GM19324 (cell line): ENCODE measurements around the gene PRKCA.
"Not testable (repeated sequence)": the region's sequence is repeated elsewhere in the genome, so short reads cannot be mapped to it uniquely, and the experiment has no call there.

Source experiments
- ATAC-seq: cut with Tn5 transposase; IDR thresholded peaks from one replicate; pipeline ENCODE4 v1.9.1; 2021; ENCODE audit warnings: mild to moderate bottlenecking, moderate library complexity; ENCODE audit not compliant: unreplicated experiment, low FRiP score

The PRKCA gene

GRCh38 chr17:66287911-66288310 lies 14.5 kb upstream of the PRKCA start:
- no peak for ATAC-seq

GRCh38 chr17:66290101-66290722 lies 12.2 kb upstream of the PRKCA start:
- ATAC-seq = no peak

- no peak for ATAC-seq
Measured at GRCh38 chr17:66292353-66292752, 10.1 kb upstream of the PRKCA start.

- ATAC-seq = no peak
Measured at GRCh38 chr17:66296289-66296725, 6.1 kb upstream of the PRKCA start.

- ATAC-seq = not testable (repeated sequence)
Measured at GRCh38 chr17:66297443-66297842, 5.0 kb upstream of the PRKCA start.

GRCh38 chr17:66299711-66300110 lies 2.7 kb upstream of the PRKCA start:
- no peak for ATAC-seq

GRCh38 chr17:66300956-66301355 lies 1.5 kb upstream of the PRKCA start:
- ATAC-seq = no peak

- ATAC-seq = no peak
Measured at GRCh38 chr17:66301367-66301863, 998 bp upstream of the PRKCA start.

- ATAC-seq = peak; percentile 17
Measured at GRCh38 chr17:66302761-66303626, 581 bp downstream of the PRKCA start.

- no peak for ATAC-seq
Measured at GRCh38 chr17:66304304-66305174, 2.1 kb downstream of the PRKCA start.

- no peak for ATAC-seq
Measured at GRCh38 chr17:66306446-66306845, 4.0 kb downstream of the PRKCA start.

GRCh38 chr17:66307257-66307656 lies 4.8 kb downstream of the PRKCA start:
- ATAC-seq = no peak

GRCh38 chr17:66308856-66309255 lies 6.4 kb downstream of the PRKCA start:
- no peak for ATAC-seq

GRCh38 chr17:66309793-66310192 lies 7.4 kb downstream of the PRKCA start:
- ATAC-seq = no peak

GRCh38 chr17:66310528-66311148 lies 8.2 kb downstream of the PRKCA start:
- ATAC-seq = no peak

- ATAC-seq = no peak
Measured at GRCh38 chr17:66312912-66313311, 10.5 kb downstream of the PRKCA start.

GRCh38 chr17:66313325-66313724 lies 10.9 kb downstream of the PRKCA start:
- no peak for ATAC-seq

- no peak for ATAC-seq
Measured at GRCh38 chr17:66313995-66314659, 11.7 kb downstream of the PRKCA start.

- ATAC-seq = no peak
Measured at GRCh38 chr17:66317629-66318028, 15.2 kb downstream of the PRKCA start.

- ATAC-seq = no peak
Measured at GRCh38 chr17:66319226-66319625, 16.8 kb downstream of the PRKCA start.
